Measurements from ENCODE around the gene FUNDC2. TPM values are rescaled to one million over a fixed set of nuclear protein-coding genes. Genes with fewer than 3 reads are reported as not detected.
A peak's percentile ranks its signal among the peaks of the same experiment; 100 is the strongest.

The FUNDC2 gene
- total RNA-seq = 10 to 100 TPM; 73.8 to 98.2 (median 95.9) TPM

GRCh38 chrX:155026727-155027508, at the start of gene FUNDC2:
TSS of gene FUNDC2 (plus strand) at chrX:155026844. CDS start at chrX:155026939, 95 bp downstream.
- Histone ChIP-seq H3K27ac (replicated peaks in 1 of 4) (peak within 1 kb of the TSS; percentile 93 to 96 (median 94)), H3K9me3 (no peaks in the 10 kb centered on the region), H3K4me1 (peaks cover 6 to 30% (median 12%) of the 10 kb centered on the region in 4 donors), H3K36me3 (no peaks in the 10 kb centered on the region), H3K27me3 (no peaks in the 10 kb centered on the region), H3K4me3 (peak within 1 kb of the TSS; percentile 63 to 73 (median 66))
- 42% methylated on average over 69 of the region's 82 CpGs for WGBS
- intact Hi-C loops (cut with DNase I) = no loop called here
- TF ChIP-seq CTCF (IDR thresholded peaks at IDR 0.05) = no peak
- TF ChIP-seq POLR2A (IDR thresholded peaks at IDR 0.05; ENCODE audit: low read depth) = peak; percentile 19
- peak; percentile 77 to 84 for TF ChIP-seq POLR2AphosphoS5 (IDR thresholded peaks at IDR 0.05)
- peak; percentile 97 for DNase-seq (ENCODE audit: extremely low spot score)

- Histone ChIP-seq H3K27me3 (no peaks in the 10 kb centered on the region), H3K27ac (replicated peaks in 1 of 4) (no peak overlapping the region), H3K9me3 (no peaks in the 10 kb centered on the region), H3K36me3 (peaks cover 0 to 3% (median 0%) of the 10 kb centered on the region in 4 donors), H3K4me3 (no peak overlapping the region), H3K4me1 (peaks cover 0 to 10% (median 7%) of the 10 kb centered on the region in 4 donors)
- no peak for DNase-seq (ENCODE audit: extremely low spot score)
- intact Hi-C loops (cut with DNase I) = loop anchor here (5.0 kb wide), 1 partner anchor 73 kb away; no protein-coding TSS in a partner anchor
- TF ChIP-seq EP300 (IDR thresholded peaks at IDR 0.05) (no peak), POLR2AphosphoS5 (IDR thresholded peaks at IDR 0.05) (no peak), CTCF (IDR thresholded peaks at IDR 0.05) (no peak), POLR2A (IDR thresholded peaks at IDR 0.05; ENCODE audit: low read depth) (no peak)
- WGBS = 82% methylated on average over 3 of the region's 4 CpGs
These were observed 47.0 kb upstream of the FUNDC2 start for GRCh38 chrX:154979629-154980028.

DNA sequence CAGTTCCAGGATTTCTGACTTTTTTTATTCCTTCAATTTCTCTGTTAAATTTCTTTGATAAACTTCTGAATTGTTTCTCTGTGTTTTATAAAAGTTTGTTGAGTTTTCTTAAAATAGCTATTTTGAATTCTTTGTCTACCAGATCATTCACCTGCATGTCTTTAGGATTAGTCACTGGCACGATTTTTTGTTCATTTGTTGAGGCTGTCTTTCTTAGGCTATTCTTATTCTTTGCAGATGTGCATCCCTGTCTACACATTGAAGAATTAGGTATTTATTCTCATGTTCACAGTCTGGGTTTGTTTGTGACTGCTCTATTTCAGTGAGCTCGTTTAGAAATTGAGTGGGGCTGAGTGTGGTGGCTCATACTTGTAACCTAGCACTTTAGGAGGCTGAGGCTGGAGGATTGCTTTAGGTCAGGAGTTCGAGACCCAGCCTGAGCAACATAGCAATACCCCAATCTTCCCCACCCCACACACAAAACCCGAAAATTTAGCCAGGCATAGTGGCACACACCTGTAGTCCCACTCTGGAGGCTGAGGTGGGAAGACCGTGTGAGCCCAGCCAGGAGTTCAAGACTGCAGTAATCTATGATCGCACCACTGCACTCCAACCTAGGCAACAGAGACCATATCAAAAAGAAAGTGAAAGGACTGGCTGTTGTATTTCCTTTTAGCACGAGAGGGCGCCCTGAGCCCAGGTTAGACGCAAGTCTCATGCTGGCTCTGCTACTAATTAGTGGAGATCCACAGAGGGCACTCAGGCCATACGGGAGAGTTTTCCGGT, 46.1 kb upstream of the FUNDC2 start:
- no peak for DNase-seq (ENCODE audit: extremely low spot score)
- intact Hi-C loops (cut with DNase I) = loop anchor here (5.0 kb wide), 1 partner anchor 72 kb away; no protein-coding TSS in a partner anchor
- peaks cover 0 to 10% (median 7%) of the 10 kb centered on the region in 4 donors for H3K4me1 ChIP-seq
- H3K27me3 ChIP-seq = no peaks in the 10 kb centered on the region
- H3K27ac ChIP-seq (replicated peaks in 1 of 4) = no peak overlapping the region
- no peaks in the 10 kb centered on the region for H3K9me3 ChIP-seq
- H3K36me3 ChIP-seq = peaks cover 0 to 4% (median 0%) of the 10 kb centered on the region in 4 donors
- TF ChIP-seq POLR2AphosphoS5 (IDR thresholded peaks at IDR 0.05) (peak in 1 of 2 donors; percentile 27), POLR2A (IDR thresholded peaks at IDR 0.05; ENCODE audit: low read depth) (no peak), CTCF (IDR thresholded peaks at IDR 0.05) (peak; percentile 62 to 69 (median 68))
- H3K4me3 ChIP-seq = peak overlapping the region; percentile 42 to 53 (median 45)
- WGBS = 18% methylated on average over 11 of the region's 11 CpGs

- peaks cover 0 to 10% (median 7%) of the 10 kb centered on the region in 4 donors for H3K4me1 ChIP-seq
- WGBS = 38% methylated on average over 6 of the region's 6 CpGs
- no peak overlapping the region for H3K27ac ChIP-seq (replicated peaks in 1 of 4)
- peak overlapping the region; percentile 42 to 53 (median 45) for H3K4me3 ChIP-seq
- intact Hi-C loops (cut with DNase I) = loop anchor here (5.0 kb wide), 1 partner anchor 71 kb away; no protein-coding TSS in a partner anchor
- TF ChIP-seq POLR2AphosphoS5 (IDR thresholded peaks at IDR 0.05) (no peak), CTCF (IDR thresholded peaks at IDR 0.05) (no peak), POLR2A (IDR thresholded peaks at IDR 0.05; ENCODE audit: low read depth) (no peak), EP300 (IDR thresholded peaks at IDR 0.05) (no peak)
- H3K36me3 ChIP-seq = peaks cover 0 to 4% (median 0%) of the 10 kb centered on the region in 4 donors
- no peaks in the 10 kb centered on the region for H3K27me3 ChIP-seq
- no peaks in the 10 kb centered on the region for H3K9me3 ChIP-seq
- DNase-seq (ENCODE audit: extremely low spot score) = no peak
These were observed 45.6 kb upstream of the FUNDC2 start for GRCh38 chrX:154981116-154981411.
